ENCODE results near the gene CDH23.

Gene CDH23

DNA sequence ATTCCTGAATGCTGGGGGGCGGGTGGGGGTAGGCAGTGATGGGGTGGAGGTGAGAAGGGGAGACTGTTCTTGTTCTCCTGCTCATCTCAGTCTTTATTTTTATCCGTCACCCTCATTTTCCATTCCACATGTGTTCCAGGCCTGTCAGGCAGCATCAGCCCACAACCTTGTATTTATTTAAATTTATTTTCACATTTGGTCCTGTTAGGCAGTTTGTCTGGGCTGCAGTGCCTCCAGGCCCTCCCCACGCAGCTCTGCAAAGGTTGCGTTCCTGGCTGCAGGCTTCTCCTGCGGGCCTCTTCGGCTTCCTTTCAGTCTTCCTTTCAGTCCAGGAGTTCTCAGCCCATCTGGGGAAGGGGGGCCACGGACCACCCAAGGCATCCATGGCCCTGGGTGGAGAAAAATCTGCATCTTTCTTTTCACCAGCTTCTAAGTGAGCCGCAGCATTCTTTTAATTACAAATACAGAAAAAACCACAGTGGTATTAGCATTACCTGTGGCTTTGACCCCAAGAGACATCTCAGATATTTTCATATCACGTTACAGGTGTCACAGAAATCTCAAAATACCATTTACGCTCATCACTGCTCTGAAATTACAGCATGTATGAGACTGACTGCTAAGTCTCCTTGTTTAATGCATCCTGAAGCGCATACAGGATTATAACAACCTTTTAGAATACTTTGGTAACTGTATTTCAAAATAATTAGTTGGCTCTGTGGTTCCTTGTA, 228.9 kb downstream of the CDH23 start:
- no peak for DNase-seq (ENCODE audit: low read depth)

DNA sequence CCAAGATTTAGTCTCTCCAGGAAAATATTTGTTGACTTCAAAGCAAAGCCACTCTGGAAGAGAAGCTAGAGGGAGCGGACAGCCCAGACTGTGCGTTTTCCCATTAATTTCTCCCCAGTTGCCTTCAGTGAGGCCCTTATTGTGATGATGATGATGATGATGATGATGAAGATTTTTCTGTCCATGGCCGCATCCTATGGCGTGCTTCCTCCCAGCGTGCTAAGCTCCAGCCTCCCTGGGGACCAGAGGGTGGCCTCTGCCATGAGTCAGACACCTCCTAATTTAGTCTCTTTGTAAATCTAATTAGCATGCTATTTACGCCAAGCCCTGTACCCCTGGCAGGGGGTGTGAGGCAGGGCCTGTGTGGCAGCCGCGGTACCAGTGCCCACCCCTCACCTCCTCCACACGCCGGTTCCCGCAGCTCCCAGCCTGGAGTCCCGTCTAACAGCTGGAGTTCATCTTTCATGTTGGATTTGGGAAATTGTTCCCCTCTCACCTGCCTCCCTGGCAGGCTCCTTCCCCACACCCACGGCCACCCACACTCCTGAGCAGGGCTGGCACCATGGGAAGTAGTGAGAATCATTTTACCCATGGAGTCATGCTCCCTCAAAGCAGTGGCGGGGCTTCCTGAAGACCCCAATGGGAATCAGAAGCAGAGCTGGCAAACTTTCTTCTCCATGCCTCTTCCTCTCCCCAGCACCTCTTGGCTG, 230.7 kb downstream of the CDH23 start:
- no peak for DNase-seq (ENCODE audit: low read depth)

DNA sequence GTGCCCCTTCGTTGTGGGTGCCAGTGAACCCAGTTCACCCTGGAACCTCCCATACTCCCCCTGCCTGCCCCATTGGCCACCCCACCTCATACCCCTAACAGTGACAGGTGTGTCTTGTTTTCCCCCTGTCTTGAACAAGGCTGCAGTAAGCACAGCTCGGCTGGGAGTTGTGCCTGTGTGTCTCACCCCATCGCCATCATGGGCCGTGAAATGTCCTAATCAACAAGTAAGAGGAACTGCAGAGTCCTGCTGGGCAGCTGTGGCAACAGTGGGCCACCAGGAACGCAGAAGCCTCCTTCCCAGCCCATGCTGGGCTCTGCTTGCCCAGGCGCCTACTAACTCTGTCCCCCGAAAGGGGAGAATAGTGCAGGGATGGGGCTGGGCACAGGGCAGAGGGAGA, 231.2 kb downstream of the CDH23 start:
- no peak for DNase-seq (ENCODE audit: low read depth)

GRCh38 chr10:71629131-71629530, 232.4 kb downstream of the CDH23 start:
- DNase-seq (ENCODE audit: low read depth), result no peak

GRCh38 chr10:71630168-71630567, 233.4 kb downstream of the CDH23 start:
- no peak for DNase-seq (ENCODE audit: low read depth)

- DNase-seq (ENCODE audit: low read depth), result no peak
Measured at GRCh38 chr10:71631007-71631861, 234.5 kb downstream of the CDH23 start.

DNA sequence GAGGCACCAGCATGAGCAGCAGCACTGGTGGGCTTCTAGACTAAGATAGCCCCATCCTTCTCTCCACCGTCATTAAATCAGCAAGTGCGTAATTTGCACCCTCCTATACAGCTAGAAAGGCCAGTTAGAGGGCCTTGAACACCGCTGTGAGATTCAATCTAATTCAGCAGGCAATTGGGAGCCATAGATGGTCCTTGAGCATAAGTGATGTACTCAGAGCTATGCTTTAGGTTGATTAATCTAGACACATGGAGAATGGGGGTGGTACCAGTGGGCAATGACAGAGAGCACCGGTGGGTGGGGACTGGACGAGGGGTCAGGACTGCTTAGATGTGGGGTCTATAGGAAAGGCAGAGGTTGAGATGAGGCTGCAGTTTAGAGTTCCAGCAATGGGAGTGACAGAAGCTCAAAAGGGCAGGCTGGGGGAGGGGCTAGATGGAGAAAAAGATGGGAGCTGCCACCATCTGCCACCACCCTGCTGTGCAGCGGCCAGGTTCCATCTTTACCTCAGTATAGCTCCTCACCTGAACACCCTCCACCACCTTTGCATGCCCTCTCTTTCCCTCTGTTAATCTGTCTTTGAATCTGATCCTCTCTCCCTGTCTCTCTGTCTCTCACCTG, 235.6 kb downstream of the CDH23 start:
- DNase-seq (ENCODE audit: low read depth), result no peak

DNA sequence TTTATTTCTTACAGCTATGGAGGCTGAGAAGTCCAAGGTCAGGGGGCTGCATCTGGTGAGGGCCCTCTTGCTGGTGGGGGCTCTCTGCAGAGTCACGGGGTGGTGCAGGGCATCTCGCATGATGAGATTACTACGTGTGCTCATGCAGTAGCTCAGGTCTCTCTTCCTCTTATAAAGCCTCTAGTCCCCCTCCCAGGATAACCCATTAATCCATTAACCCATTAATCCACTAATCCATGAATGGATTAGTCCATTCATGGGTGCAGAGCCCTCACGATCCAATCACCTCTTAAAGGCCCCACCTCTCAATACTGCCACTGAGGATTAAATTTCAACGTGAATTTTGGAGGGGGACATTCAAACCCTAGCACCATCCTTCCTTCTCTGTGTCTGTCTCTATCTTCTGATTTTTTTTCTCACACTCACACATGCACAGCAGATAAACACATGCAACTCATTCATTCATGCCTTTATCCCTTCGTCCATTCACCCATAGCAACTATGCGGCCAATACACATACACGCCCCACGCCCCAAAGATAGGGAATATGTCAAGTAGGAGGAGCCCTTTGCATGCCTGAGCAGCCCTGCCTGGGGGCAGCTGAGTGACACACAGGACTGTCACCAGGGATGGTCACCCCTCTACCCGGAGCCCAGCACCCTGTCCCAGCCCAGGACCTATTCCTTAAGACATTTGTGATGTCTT, 236.3 kb downstream of the CDH23 start:
- DNase-seq (ENCODE audit: low read depth), result no peak

- DNase-seq (ENCODE audit: low read depth), result no peak
Measured at GRCh38 chr10:71633920-71634319, 237.2 kb downstream of the CDH23 start.

DNA sequence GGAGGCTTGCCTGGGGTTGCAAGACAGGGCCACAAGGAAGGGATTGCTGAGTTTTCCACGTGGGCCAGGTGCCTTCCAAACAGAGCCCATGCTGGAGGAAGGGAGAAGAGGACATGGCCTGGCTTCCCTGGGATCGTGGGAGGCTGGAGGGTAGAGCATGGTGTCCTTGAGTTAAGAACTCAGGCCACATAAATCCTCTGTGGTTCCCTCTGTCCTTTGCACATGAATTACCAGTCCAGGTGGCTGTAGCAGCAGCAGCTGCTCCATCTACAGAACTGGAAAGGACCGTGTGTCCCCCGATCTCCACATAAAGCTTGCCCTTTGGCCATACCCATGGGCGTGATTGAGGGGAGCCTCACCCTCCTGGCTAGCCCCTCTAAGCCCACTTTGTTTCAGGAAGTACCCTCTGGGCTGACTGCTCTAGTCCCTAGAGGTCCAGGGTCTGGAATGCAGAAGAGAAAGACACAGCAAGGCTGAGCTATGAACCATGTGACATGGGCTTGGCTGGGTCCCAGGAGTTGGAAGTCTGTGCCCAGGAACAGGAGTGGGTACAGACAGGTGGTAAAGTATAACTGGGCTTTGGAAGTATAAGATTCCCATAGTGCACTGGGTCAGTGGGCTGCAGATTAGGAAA, 237.9 kb downstream of the CDH23 start:
- no peak for DNase-seq (ENCODE audit: low read depth)

DNA sequence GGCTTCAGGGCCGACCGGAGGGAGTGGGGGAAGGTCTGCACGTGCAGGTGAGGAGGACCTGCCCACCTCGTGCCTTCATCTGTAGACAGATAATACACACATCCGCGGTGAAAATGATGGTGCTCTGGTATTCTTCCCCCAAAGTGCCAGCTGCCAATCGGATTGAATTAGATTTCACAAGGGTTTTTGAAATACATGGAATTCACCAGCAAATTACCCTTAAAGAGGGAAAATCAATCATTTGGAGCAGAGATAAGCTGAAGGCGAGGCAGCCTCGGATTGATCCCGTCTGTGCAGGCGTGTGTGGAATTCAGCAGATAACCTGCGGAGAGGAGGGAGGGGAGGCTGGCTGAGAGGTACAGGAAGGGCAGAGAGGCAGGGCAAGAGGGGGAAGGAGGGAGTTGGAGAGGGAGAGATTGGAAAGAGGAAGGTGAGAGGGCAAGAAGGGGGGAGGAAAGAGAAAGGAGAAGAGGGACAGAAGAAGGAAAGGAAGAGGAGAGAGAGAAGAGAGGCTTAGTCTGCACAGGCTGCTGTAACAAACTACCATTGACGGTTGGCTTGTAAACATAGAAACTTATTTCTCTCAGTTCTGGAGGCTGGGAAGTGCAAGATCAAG, 238.6 kb downstream of the CDH23 start:
- DNase-seq (ENCODE audit: low read depth), result no peak

DNA sequence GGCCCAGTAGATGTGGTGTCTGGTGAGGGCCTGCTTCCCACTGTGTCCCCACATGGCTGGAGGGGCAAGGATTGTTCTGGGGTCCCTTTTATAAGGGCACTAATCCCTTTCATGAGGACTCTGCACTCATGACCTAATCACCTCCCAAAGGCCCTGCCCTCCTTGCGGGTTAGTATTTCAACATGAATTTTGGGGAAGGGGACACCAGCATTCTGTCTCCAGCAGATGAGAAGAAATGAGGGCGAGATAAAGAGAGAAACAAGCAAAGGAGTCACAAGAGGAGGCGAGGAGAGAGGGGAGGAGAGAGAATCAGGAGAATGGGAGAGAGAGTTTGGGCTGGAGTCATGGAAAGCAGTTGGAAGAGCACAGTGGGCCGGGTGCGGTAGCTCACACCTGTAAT, 239.1 kb downstream of the CDH23 start:
- no peak for DNase-seq (ENCODE audit: low read depth)

GRCh38 chr10:71636588-71636987, 239.9 kb downstream of the CDH23 start:
- DNase-seq (ENCODE audit: low read depth), result no peak

DNA sequence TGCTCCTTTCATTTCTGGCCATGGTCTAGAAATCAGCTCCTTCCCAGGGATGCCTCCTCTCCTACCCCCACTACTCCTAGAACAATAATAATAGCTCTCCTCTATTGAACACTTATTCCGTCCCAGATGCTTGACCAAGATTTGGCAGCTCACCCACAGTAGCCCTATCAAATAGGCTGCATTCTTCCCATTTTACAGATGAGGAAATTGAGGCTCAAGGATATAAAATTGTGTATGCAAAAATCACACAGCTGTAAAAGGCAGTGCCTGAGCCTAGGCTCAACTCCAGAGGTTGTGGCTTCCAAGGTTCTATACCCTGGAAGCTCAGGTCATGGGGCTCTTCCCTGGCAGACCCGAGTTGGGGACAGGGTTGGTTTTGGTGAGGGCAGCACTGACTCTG, 240.6 kb downstream of the CDH23 start:
- DNase-seq (ENCODE audit: low read depth), result no peak

DNA sequence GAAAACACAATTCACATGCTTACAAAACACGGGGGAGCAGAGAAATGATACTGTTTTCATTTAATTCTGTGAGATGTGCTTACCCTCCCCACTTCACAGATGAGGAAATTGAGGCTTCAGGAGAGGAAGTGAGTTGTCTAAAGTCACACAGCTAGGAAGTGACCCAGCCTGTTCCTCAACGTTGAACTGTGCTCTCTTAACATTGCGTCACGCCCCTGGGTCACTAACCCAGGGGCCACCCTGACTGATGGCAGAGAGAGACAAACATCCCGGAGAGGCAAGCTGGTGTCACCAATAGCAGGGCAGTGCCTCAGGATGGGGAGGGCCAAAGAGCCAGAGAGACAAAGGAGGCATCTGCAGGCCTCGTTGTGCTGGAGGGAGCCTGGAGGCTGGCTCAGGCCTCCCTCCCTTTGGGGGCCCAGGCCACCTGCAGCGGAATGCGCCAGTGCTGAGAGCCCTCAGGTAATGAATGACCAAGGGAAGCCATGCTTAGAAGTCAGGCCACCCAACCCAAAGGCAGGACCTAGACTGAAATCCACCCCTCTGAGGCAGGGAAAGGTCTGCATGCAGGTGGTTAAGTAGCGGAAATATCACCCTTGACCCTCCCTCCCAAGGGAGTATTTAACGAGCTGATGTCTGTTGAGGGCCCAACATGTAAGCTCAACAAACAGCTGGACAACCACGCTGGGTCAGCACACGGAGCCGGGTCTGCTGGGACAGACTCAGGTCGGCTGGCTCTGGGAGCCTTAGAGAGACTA, 241.5 kb downstream of the CDH23 start:
- no peak for DNase-seq (ENCODE audit: low read depth)

GRCh38 chr10:71638822-71639719, 242.4 kb downstream of the CDH23 start:
- DNase-seq (ENCODE audit: low read depth), result no peak

DNA sequence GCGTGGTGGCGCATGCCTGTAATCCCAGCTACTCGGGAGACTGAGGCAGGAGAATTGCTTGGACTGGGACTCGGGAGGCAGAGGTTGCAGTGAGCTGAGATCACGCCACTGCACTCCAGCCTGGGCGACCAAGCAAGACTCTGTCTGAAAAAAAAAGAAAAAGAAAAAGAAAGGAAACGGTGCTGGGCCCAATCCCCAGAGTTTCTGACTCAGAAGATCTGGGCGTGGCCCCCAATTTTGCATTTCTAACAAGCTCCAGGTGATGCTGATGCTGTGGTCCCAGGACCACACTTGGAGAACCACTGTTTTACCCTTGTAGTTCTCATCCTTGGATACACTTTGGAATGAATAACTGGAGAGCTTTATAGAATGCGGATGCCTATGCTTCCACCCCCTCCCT, 243.9 kb downstream of the CDH23 start:
- no peak for DNase-seq (ENCODE audit: low read depth)

GRCh38 chr10:71641449-71641848, 244.7 kb downstream of the CDH23 start:
- no peak for DNase-seq (ENCODE audit: low read depth)

DNA sequence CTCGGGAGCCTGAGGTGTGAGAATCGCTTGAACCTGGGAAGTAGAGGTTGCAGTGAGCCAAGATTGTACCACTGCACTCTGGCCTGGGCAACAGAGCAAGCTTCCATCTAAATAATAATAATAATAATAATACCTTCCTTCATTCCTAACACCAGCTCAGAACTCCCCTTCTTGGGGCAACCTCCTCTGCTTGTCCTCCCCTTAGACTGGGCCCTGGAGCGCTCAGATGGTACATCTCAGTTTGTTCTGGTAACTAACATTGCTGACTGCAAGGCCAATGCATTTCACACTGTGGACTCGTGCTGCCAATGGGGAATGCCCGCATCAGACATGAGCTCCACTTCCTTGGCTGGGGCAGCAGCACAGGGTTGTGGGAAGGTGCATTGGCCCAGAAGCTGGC, 245.3 kb downstream of the CDH23 start:
- no peak for DNase-seq (ENCODE audit: low read depth)
